ENCODE data around the gene PROB1. TPM values are rescaled to one million over a fixed set of nuclear protein-coding genes. Genes with fewer than 3 reads are reported as not detected.

The PROB1 gene
- total and polyA plus RNA-seq, 9 of the 15 experiments (the other 6 are each of a cell fraction or from before 2014, with no cell fraction given), result 0.01 to 1.8 (median 0.47) TPM

- no peak for TF ChIP-seq SFPQ (IDR thresholded peaks at IDR 0.05; ENCODE audit: low read depth, low read length)
- TF ChIP-seq ZNF696 (CRISPR knock-in tag; conservative IDR thresholded peaks at IDR 0.05), result no peak
- TF ChIP-seq KLF6 (CRISPR knock-in tag; IDR thresholded peaks at IDR 0.05; ENCODE audit: borderline replicate concordance), result no peak
- no peak for TF ChIP-seq HES1 (IDR thresholded peaks at IDR 0.05; ENCODE audit: low read depth)
- no peak for TF ChIP-seq PHB (CRISPR knock-in tag; IDR thresholded peaks at IDR 0.05)
- TF ChIP-seq CLOCK (CRISPR knock-in tag; IDR thresholded peaks at IDR 0.05; ENCODE audit: borderline replicate concordance), result no peak
- no peak for TF ChIP-seq E2F5 (CRISPR knock-in tag; IDR thresholded peaks at IDR 0.05)
- no peak for TF ChIP-seq NCOA6 (IDR thresholded peaks at IDR 0.05)
- TF ChIP-seq NR0B1 (IDR thresholded peaks at IDR 0.05; ENCODE audit: partially characterized antibody), result no peak
- no peak for TF ChIP-seq FOXA3 (CRISPR knock-in tag; conservative IDR thresholded peaks at IDR 0.05 in 1 of 2, IDR thresholded peaks at IDR 0.05 in 1 of 2)
- peak; percentile 71 for TF ChIP-seq NR2C1 (IDR thresholded peaks at IDR 0.05)
- peak; percentile 87 for TF ChIP-seq NR2C1 (tag; IDR thresholded peaks at IDR 0.05)
- TF ChIP-seq ZBED1 (IDR thresholded peaks at IDR 0.05), result no peak
- TF ChIP-seq KHSRP (IDR thresholded peaks at IDR 0.05), result no peak
- TF ChIP-seq OTX1 (CRISPR knock-in tag; IDR thresholded peaks at IDR 0.05), result no peak
- TF ChIP-seq CBFA2T2 (conservative IDR thresholded peaks at IDR 0.05), result peak; percentile 22; the same call in 1 of the 2 replicates
- TF ChIP-seq STAT6 (CRISPR knock-in tag; IDR thresholded peaks at IDR 0.05), result no peak
Measured at GRCh38 chr5:139439013-139439903, 44.4 kb upstream of the PROB1 start, which contains the start of gene DNAJC18 (continued).
